Activated CD8-positive, alpha-beta memory T cell treated with anti-CD3 and anti-CD28 coated beads, Interleukin-2, amount 50 U/mL, for 4 hours (primary cell): ENCODE results near the gene ATG4B.

Experiments used
- DNase-seq: peaks from one replicate; pipeline ENCODE4 v3.0.0-alpha.2; 2020

Gene ATG4B

DNA sequence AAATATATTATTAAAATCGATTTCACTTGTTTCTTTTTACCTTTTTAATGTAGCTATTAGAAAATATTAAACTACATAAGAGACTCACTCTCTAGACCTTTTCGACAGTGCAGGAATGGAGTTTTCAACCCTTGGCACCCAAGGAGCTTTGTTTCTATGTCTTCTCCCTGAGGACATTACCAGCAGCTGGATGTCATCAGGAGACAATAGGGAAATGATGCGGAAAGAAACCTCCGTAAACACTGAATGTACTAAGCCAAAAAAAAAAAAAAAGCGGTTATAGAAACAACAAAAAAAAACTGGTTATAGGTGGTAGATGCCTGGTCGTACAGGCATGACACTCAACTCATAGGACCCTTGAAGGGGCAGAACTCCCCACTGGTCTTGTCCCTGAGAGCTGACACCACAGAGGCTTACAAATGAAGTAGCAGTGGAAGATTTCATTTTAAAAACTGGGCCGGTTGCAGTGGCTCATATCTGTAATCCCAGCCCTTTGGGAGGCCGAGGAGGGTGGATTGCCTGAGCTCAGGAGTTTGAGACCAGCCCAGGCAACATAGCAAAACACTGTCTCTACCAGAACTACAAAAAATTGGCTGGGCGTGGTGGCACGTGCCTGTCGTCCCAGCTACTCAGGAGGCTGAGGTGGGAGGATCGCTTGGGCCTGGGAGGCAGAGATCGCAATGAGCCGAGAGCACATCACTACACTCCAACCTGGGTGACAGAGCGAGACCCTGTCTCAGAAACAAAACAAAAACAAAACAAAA, 24.3 kb upstream of the ATG4B start:
- no peak for DNase-seq

DNA sequence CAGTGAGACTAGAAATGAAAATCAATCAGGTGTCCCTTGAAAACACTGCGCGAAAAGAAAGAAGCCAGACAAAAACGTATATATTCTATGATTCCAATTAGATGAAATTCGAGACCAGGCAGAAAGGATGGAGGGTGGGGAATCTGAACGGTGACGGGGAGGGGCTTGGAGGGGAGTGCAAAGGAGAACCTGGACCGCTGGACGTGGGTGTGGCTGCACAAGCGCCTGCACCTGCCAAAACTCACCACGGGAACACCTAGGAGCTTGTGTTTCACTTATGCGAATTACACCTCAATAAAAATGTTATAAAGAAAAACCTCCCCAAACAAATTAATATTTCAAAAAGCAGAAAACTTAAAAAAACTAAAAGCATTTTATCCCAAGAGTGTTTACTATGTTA, 22.5 kb upstream of the ATG4B start:
- DNase-seq: no peak

DNA sequence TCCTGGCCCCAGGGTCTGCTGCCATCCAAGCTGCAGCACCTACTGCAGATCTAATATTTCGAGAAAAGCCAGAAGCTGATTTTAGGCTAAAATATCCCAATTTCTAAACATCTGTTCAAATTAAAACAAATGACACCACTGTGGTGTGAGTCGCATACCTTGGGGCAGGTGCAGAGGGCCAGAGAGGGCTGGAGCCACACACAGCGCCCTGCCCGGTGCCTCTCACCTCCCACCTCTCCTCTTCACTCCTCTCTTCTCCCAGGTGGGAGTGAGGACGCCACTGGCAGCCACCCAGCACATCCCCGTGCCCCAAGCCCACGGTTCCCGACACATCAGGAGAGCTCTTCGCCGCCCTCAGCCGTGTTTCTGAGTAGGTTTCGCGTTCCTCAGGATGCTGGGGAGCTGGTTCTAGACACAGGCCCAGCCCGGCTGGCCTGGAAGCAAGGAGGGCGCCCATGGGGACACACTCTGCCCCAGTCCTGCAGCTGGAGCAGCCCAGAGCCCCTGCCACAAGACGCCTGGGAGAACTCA, 21.9 kb upstream of the ATG4B start:
- DNase-seq: no peak

DNA sequence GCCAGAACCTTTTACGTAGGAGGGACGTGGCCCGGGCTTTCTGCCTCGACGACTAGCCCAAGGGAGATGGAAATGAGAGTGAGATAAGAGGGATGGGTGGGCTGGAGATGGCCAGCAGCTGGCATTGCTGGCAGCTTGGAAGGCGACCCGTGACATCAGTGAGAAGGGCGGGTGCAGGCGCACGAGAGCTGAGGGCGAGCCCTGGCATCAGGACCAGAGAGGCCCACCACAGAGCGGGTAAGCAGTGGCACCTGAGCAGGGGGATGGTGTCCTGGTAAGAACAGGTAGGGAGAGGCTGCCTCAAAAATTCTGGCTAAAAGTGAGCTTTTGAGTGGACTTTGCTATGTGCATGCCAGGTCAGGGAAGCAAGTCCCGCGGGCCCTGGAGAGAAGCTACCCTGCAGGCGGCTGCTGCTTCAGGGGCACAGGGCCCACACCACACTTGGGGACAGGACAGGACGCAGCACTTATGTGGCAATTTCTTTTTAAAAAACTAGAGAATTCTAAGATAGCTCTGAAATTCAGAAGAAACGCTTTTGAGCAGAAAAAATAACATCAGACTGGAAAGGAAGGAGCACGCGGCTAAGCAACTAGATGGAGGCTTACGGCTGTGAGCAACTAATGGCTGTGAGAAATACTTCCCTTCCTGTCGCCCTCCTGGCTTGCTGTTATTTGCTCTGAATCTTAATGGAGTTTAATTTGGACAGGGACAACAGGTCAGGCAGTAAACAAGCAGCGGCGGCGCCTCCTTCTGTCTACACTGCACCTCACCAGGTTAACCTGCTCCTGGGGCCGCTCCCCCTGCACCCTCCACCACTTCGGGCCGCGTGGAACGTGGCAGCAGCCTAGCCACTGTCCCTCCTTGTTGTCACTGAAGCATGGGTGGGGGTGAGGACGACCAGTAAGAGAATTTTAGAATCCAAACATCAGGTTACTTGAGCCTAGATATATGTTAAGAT, 21.0 kb upstream of the ATG4B start:
- DNase-seq: no peak

DNA sequence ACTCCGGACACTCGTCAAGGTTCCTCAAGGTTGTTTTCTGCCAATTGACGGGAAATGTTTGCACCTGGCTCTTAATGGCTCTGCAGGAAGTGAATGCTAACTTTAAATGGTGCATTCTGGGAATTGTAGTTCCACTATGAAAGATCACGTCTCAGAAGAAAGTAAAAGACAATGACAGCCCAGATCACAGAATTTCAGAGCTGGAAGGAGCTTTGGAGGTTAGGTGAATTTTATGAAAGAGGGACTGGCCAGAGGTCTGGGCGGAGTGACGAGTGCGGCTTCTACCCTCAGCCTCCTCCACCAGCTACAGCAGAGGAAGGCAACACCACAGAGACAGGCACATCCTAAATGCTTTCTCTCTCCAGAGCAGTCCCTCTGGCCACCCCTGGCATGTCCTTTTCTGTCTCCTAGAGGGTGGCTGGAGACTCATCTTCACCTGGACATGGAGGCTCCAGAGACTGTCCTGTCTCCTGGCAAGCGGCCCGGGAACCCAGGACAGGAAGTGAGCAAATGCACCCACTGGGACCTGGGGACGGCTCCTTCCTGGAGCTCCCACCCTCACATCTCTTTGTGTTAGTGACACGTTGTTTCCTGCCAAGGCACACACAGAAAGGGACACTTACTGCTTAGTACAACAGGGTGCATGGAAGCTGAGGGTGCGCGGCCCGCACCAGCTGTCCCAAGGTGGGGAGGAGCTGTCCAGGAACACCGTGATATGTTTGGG, 19.9 kb upstream of the ATG4B start:
- no peak for DNase-seq

DNA sequence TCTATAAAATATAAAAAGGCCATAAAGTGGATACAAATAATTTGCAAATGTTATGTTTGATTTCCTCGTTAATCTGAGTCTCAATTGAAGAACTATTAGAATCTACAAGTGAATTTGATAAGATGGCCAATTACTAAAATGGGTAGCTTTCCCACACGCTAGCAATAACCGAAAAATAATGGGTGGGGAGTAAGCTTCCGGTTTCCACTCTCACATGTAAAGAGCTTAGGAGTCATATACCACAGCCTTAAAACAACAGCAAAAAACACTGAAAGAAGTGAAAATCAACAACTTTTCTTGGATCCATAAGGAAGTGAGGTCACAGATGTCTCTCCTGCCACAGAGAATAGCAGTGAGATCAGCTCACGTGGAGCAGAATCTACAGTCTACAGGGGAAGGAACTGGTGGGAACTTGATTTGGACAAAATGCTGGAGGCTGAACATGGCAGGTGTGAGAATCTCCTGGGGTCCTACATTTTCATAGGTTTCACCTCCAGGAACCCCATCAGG, 19.1 kb upstream of the ATG4B start:
- no peak for DNase-seq

GRCh38 chr2:241618829-241619228, 18.7 kb upstream of the ATG4B start:
- no peak for DNase-seq

DNA sequence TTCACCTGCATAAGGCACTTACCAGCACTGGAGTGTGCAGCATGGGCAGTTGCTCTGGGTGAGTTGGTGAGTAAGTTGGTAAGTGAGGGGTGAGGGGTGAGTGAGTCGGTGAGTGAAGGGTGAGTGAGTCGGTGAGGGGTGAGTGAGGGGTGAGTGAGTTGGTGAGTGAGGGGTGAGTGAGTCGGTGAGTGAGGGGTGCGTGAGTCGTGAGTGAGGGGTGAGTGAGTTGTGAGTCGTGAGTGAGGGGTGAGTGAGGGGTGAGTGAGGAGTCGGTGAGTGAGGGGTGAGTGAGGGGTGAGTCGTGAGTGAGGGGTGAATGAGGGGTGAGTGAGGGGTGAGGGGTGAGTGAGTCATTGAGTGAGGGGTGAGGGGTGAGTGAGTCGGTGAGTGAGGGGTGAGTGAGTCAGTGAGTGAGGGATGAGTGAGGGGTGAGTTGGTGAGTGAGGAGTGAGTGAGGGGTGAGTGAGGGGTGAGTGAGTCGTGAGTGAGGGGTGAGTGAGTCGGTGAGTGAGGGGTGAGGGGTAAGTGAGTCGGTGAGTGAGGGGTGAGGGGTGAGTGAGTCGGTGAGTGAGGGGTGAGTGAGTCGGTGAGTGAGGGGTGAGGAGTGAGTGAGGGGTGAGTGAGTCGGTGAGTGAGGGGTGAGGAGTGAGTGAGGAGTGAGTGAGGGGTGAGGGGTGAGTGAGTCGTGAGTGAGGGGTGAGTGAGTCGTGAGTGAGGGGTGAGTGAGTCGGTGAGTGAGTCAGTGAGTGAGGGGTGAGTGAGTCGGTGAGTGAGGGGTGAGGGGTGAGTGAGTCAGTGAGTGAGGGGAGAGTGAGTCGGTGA, 17.7 kb upstream of the ATG4B start:
- DNase-seq: no peak

DNA sequence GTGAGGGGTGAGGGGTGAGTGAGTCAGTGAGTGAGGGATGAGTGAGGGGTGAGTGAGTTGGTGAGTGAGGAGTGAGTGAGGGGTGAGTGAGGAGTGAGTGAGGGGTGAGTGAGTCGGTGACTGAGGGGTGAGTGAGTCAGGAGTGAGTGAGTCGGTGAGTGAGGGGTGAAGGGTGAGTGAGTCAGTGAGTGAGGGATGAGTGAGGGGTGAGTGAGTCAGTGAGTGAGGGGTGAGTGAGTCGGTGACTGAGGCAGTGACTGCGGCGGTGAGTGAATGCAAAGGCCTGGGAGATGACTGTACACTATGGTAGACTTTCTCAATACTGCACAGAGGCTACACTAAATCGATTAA, 17.1 kb upstream of the ATG4B start:
- no peak for DNase-seq

GRCh38 chr2:241627675-241628074, 9.8 kb upstream of the ATG4B start:
- no peak for DNase-seq

- no peak for DNase-seq
Measured at GRCh38 chr2:241629762-241630435, 7.6 kb upstream of the ATG4B start.

GRCh38 chr2:241632478-241633325, 4.8 kb upstream of the ATG4B start:
- DNase-seq: no peak

DNA sequence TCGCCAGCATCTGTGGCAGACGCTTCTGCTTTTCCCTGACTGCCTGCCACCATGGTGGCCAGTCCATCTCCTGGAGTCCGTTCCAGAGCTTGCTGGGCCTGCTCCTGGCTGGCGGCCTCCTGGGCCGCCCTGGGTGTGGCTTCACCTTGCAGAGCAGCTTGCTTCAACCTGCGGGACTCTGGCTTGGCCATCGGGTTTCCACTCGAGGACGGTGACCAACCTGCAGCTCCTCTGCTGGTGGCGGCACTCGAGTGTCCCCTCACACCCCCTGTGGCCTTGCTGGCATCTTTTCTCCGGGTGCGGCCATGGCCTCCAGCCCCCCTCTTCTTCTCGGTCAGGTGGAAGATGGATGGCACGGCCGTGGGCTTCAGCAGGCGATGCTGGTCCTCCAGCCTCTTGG, 3.9 kb upstream of the ATG4B start:
- no peak for DNase-seq

DNA sequence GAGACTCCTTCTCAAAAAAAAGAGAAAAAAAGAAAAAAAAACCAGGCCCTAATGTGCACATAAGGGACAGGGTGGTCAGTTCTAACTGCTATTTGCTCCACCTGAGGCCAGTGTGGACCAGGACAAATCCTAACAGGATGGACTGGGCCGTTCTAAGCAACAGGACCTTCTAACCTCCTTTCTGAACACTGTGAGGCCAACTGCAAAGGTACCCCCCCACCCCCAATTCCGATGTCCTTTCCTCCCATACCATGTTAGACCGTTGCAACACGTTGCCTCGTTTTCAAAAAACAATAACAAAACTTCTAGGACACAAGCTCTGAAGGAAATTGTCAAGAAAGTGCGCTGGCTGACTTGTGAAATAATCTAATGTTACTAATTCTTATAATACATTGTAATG, 1.7 kb upstream of the ATG4B start:
- DNase-seq: no peak

DNA sequence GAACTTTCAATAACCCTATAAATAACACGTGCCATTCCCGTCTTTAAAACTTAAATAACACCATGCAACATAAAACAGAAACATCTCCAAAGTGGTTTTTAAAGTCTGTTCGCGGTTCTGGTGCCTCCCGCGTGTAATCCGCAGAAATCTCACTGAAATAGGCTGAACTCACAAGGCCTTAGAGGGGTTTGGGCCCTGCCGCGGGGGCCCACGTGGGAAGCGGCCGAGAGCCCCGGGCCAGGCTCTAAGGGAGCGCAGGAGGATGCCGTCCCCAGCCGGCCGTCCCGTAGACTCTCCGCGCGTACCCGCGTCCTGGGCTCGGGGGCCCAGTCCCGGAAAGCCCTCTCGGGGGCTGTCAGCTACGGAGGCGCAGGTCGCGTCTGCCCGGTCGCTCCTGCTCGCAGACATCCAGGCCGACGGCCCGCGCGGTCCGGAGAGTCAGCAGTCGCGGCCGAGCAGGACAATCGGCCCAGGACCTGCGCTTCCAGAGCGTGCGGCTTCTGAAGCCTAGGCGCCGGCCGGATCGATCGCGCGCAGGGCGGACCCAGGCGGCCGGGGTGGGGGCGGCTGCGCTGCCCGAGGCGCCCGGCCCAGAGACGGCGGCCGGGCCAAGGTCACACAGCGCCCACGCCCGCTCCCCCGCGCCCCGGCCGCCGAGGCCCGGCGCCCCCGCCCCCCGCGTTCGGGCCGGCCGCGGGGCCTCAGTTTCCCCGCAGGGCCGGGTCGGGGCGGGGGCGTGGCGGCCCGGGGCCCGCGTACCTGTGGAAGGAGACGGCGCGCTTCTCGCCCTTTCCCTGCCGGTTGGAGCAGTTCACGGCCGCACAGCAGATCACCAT, 1.1 kb upstream of the ATG4B start:
- peak; percentile 28 for DNase-seq

GRCh38 chr2:241637795-241638660, 535 bp downstream of the ATG4B start:
- no peak for DNase-seq

DNA sequence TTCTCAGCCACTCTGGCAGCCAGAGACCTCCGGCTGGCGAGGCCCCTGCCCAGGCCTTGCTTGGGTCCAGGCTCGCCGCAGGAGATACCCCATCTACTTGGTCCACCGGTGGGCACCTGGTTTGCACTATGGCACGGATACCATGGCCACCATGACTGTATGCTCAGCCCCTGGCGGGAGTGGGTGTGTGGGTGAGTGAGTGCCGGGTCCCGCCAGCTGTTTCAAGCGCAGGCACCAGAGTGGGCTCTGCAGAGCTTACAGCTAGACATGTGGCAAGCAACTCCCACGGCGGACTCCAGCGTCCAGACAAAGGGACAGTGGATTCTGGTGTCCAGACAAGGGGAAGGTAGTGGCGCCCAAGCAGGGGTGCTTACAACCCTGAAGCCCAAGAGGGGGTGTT, 1.4 kb downstream of the ATG4B start:
- no peak for DNase-seq

- DNase-seq: no peak
Measured at GRCh38 chr2:241639385-241639784, 1.9 kb downstream of the ATG4B start.
